ENCODE data around the gene SERP2.

DNA sequence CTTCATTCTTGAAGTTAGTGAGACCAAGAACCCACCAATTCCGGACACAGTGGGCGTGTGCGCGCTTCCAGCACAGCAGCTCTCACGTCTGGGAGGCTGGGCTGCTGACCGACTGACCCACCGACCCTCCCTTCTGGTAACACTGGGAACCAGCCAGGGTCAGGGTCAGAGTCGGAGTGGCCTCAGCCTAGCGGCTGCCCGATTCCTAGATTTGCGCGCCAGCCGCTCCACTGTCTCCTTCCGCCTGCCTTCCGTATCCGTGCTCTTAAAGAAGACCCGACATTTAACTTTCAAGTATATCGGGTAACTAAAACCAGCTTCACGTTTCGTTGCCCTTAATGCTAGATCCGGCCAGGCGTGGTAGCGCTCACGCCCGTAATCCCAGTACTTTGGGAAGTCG, 41.1 kb downstream of the SERP2 start:
- TF ChIP-seq, protein P1, sequence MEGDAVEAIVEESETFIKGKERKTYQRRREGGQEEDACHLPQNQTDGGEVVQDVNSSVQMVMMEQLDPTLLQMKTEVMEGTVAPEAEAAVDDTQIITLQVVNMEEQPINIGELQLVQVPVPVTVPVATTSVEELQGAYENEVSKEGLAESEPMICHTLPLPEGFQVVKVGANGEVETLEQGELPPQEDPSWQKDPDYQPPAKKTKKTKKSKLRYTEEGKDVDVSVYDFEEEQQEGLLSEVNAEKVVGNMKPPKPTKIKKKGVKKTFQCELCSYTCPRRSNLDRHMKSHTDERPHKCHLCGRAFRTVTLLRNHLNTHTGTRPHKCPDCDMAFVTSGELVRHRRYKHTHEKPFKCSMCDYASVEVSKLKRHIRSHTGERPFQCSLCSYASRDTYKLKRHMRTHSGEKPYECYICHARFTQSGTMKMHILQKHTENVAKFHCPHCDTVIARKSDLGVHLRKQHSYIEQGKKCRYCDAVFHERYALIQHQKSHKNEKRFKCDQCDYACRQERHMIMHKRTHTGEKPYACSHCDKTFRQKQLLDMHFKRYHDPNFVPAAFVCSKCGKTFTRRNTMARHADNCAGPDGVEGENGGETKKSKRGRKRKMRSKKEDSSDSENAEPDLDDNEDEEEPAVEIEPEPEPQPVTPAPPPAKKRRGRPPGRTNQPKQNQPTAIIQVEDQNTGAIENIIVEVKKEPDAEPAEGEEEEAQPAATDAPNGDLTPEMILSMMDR (IDR thresholded peaks at IDR 0.05), result no peak
- TF ChIP-seq POLR2A (IDR thresholded peaks at IDR 0.05) (no peak), EP300 (IDR thresholded peaks at IDR 0.05) (no peak)
